Testis (tissue), 2 donors: ENCODE data around the gene TBC1D1.

Source experiments
- CTCF ChIP-seq, 3 experiments: fragments of 450-650 bp in 2 of 3; fragments of 200-600 bp in 1 of 3; sonication (generic) in 1 of 3; IDR thresholded peaks; one replicate each; pipeline ENCODE4 v1.5.1; 2016 to 2019; ENCODE audit warnings: antibody characterized with exemption in 3 of 3, mild to moderate bottlenecking in 2 of 3, moderate library complexity in 1 of 3
- POLR2A ChIP-seq: fragments of 450-650 bp; IDR thresholded peaks from one replicate; pipeline ENCODE4 v1.6.1; 2017; ENCODE audit warnings: antibody characterized with exemption, mild to moderate bottlenecking, moderate library complexity

- TF ChIP-seq CTCF (IDR thresholded peaks at IDR 0.05) (no peak), POLR2A (no peak)
Observed at GRCh38 chr4:38132107-38132673, 241.3 kb downstream of the TBC1D1 start.
